RWPE2 (cell line): ENCODE results near the gene POLD3.
"Not testable (repeated sequence)": the region's sequence is repeated elsewhere in the genome, so short reads cannot be mapped to it uniquely, and the experiment has no call there.

ENCODE experiments used
- ATAC-seq: fragments of 200-7000 bp; cut with Tn5 transposase; 3 replicates; pipeline ENCODE4 v1.9.1; 2021; ENCODE audit warnings: low read depth
- DNase-seq: peaks from one replicate; pipeline ENCODE4 v3.0.0-alpha.2; 2020; ENCODE audit warnings: low spot score
- H3K27ac ChIP-seq: fragments of 450-650 bp; 2 replicates; pipeline ENCODE4 v1.5.1; 2017; ENCODE audit warnings: mild to moderate bottlenecking; ENCODE audit not compliant: poor library complexity, severe bottlenecking
- H3K27me3 ChIP-seq: fragments of 250-450 bp; sonication (Bioruptor Pico); 2 replicates; pipeline ENCODE4 v1.5.1; 2021; ENCODE audit warnings: mild to moderate bottlenecking, moderate library complexity; ENCODE audit not compliant: insufficient read depth, poor library complexity, severe bottlenecking
- H3K36me3 ChIP-seq: fragments of 250-450 bp; sonication (Bioruptor Pico); 2 replicates; pipeline ENCODE4 v1.5.1; 2020; ENCODE audit warnings: low read depth, mild to moderate bottlenecking, moderate library complexity
- H3K4me1 ChIP-seq: fragments of 250-450 bp; sonication (Bioruptor Pico); 2 replicates; pipeline ENCODE4 v1.5.1; 2021; ENCODE audit warnings: mild to moderate bottlenecking, moderate library complexity; ENCODE audit not compliant: insufficient read depth, poor library complexity, severe bottlenecking
- H3K4me3 ChIP-seq: fragments of 250-450 bp; sonication (Bioruptor Pico); 2 replicates; pipeline ENCODE4 v1.5.1; 2021; ENCODE audit warnings: mild to moderate bottlenecking, moderate library complexity; ENCODE audit not compliant: severe bottlenecking
- H3K9me3 ChIP-seq: fragments of 250-450 bp; sonication (Bioruptor Pico); 2 replicates; pipeline ENCODE4 v1.5.1; 2021; ENCODE audit warnings: mild to moderate bottlenecking, moderate library complexity; ENCODE audit not compliant: severe bottlenecking
- TF ChIP-seq, protein P1 (sequence below): fragments of 450-650 bp; IDR thresholded peaks from one replicate; pipeline ENCODE4 v1.5.1; 2017; ENCODE audit warnings: mild to moderate bottlenecking, moderate library complexity; ENCODE audit not compliant: poor library complexity, severe bottlenecking

POLD3 gene

DNA sequence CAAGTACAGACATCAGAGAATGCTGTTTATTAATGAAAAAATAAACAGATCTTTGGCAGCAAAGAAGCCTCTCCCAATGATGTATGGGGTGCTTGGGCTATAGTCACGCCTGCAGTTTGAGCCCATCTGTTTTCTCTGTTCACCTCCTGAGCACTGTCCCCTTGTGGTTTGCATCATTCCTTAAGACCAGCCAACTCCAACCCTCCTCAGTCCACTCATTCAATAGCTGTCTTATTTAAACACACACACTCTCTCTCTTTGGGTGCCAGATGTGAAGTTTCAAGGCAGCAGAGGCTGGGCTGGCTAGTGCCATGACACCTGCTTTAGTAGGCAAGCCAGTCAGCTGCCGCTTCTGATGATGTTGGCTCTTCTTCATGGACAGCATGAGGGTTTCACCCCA is 58.1 kb downstream of the POLD3 start:
- TF ChIP-seq, protein P1, sequence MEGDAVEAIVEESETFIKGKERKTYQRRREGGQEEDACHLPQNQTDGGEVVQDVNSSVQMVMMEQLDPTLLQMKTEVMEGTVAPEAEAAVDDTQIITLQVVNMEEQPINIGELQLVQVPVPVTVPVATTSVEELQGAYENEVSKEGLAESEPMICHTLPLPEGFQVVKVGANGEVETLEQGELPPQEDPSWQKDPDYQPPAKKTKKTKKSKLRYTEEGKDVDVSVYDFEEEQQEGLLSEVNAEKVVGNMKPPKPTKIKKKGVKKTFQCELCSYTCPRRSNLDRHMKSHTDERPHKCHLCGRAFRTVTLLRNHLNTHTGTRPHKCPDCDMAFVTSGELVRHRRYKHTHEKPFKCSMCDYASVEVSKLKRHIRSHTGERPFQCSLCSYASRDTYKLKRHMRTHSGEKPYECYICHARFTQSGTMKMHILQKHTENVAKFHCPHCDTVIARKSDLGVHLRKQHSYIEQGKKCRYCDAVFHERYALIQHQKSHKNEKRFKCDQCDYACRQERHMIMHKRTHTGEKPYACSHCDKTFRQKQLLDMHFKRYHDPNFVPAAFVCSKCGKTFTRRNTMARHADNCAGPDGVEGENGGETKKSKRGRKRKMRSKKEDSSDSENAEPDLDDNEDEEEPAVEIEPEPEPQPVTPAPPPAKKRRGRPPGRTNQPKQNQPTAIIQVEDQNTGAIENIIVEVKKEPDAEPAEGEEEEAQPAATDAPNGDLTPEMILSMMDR, result no peak
- ATAC-seq (no peak), DNase-seq (no peak)
- H3K9me3 ChIP-seq, result no peaks in the 10 kb centered on the region
- H3K27me3 ChIP-seq, result no peaks in the 10 kb centered on the region
- H3K36me3 ChIP-seq, result peaks cover 22% of the 10 kb centered on the region; the same call in 1 of the 2 replicates
- H3K27ac ChIP-seq, result no peak overlapping the region
- H3K4me1 ChIP-seq, result no peaks in the 10 kb centered on the region
- no peak overlapping the region for H3K4me3 ChIP-seq

DNA sequence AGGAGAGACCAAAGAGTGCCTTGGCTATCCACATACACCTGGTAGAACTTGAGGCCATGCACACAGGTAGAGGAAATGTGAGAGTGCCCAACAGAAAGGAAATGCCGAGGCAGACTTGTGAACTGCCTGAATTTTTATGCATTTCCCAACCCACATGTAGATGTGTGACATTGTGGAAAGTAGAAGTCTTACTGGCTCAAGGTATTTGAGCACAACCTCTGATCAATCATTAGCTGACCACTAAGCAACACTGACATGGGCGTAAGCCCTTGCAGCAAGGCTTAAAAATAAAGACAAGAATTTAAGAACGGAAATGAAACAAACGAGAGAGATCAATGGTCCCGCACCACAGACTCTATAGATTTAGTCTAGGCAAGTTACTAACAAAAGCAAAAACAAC is 62.6 kb downstream of the POLD3 start:
- TF ChIP-seq, protein P1, result no peak
- no peak overlapping the region for H3K4me3 ChIP-seq
- H3K27ac ChIP-seq, result no peak overlapping the region
- ATAC-seq (no peak), DNase-seq (no peak)
- no peaks in the 10 kb centered on the region for H3K9me3 ChIP-seq
- no peaks in the 10 kb centered on the region for H3K4me1 ChIP-seq
- peaks cover 16% of the 10 kb centered on the region; the same call in 1 of the 2 replicates for H3K36me3 ChIP-seq
- no peaks in the 10 kb centered on the region for H3K27me3 ChIP-seq

DNA sequence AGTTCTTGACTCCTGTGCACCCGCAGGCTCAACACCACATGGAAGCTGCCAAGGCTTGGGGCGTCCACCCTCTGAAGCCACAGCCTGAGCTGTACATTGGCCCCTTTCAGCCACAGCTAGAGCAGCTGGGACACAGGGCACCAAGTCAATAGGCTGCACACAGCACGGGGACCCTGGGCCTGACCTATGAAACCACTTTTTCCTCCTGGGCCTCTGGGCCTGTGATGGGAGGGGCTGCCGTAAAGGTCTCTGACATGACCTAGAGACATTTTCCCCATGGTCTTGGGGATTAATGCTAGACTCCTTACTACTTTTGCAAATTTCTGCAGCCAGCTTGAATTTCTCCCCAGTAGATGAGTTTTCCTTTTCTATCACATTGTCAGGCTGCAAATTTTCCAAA is 66.7 kb downstream of the POLD3 start:
- H3K36me3 ChIP-seq, H3K4me1 ChIP-seq, H3K4me3 ChIP-seq, H3K9me3 ChIP-seq, DNase-seq, ATAC-seq, H3K27ac ChIP-seq, H3K27me3 ChIP-seq: not testable (repeated sequence)

DNA sequence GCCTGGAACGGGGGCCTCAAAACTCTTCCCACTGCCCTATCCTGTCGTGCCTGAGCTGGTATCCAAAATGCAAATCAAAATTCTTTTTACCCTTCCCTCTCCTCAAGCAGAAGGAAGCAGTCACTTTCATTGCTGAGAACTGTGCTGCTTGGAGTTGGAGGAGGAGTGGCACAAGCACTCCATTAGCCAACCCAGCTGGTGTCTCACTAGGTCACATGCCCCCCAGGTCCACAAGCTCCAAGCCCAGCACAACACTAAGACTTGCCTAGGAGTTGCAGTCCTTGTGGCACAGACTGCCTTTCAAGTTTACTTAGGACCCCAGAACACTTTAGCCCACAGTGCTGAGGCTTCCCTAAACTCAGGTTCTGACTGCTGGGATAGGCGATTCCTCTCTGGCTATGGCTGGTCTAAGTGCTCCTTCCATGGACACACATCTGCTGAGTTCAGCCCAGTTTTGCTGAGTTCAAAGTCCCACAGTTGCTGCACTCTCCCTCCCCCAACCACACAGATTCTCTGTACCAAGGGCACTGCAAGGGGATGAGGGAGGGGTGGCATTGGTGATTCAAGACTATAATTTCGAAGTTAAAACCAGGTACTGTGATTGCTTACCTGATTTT is 70.2 kb downstream of the POLD3 start:
- Histone ChIP-seq H3K4me1 (no peaks in the 10 kb centered on the region), H3K4me3 (no peak overlapping the region), H3K27ac (no peak overlapping the region), H3K9me3 (no peaks in the 10 kb centered on the region), H3K36me3 (no peaks in the 10 kb centered on the region), H3K27me3 (no peaks in the 10 kb centered on the region)
- ATAC-seq (no peak), DNase-seq (no peak)
- TF ChIP-seq, protein P1, result no peak

DNA sequence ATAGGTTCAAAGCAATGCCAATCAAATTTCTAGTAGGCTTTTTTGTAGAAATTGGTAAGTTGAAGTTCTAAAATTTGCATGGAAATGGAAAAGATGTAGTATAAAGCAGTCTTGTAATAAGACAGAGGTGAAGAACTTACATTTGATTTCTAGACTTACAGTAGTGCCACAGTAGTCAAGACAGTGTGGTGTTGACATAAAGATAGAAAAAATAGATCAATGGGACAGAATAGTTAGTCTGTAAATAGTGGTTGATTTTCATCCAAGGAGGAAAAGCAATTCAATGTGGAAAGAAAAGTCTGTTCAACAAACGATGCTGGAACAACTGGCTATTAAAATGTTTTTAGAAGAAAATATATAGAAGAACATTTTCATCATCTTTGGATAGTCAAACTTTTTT is 70.9 kb downstream of the POLD3 start:
- H3K27ac ChIP-seq, result no peak overlapping the region
- TF ChIP-seq, protein P1, result no peak
- no peaks in the 10 kb centered on the region for H3K36me3 ChIP-seq
- H3K4me3 ChIP-seq, result no peak overlapping the region
- no peaks in the 10 kb centered on the region for H3K4me1 ChIP-seq
- DNase-seq (no peak), ATAC-seq (no peak)
- no peaks in the 10 kb centered on the region for H3K9me3 ChIP-seq
- H3K27me3 ChIP-seq, result no peaks in the 10 kb centered on the region
